ENCODE measurements around the gene MACO1.

DNA sequence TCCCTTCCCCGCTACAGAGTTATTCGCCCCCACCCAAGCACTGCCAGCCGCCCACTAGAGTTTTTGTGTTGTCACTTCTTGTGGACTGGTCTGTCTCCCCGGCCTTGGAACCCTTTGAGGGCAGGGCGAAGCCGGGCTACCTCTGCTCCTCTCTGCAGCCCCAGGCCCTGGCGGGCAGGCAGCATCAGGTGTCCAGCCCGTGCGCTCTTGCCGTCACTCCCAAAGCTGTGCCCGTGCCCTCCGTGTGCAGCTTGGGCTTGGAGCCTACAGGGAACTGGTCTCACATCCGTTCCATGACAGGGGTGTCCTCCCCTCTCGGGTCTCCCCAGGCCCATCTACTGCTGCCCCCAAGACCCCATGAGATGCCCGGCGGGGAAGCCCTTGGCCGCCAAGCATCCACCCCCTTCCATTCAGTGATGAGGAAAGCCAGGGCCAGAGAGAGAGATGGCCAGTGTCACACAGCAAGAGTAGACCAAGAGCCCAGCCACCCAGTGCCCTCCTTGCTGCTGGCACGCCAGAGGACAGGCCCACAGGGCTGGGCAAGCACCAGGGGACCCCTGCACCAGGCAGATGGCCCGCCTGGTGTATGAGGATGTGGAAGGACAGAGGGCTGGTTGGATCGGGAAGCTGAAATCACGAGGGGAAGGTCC, 97.4 kb downstream of the MACO1 start:
- TF ChIP-seq, protein P1, sequence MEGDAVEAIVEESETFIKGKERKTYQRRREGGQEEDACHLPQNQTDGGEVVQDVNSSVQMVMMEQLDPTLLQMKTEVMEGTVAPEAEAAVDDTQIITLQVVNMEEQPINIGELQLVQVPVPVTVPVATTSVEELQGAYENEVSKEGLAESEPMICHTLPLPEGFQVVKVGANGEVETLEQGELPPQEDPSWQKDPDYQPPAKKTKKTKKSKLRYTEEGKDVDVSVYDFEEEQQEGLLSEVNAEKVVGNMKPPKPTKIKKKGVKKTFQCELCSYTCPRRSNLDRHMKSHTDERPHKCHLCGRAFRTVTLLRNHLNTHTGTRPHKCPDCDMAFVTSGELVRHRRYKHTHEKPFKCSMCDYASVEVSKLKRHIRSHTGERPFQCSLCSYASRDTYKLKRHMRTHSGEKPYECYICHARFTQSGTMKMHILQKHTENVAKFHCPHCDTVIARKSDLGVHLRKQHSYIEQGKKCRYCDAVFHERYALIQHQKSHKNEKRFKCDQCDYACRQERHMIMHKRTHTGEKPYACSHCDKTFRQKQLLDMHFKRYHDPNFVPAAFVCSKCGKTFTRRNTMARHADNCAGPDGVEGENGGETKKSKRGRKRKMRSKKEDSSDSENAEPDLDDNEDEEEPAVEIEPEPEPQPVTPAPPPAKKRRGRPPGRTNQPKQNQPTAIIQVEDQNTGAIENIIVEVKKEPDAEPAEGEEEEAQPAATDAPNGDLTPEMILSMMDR (IDR thresholded peaks at IDR 0.05), result no peak
- no peak for TF ChIP-seq POLR2A (IDR thresholded peaks at IDR 0.05)

Measured in thyroid gland (tissue), 4 donors.